HepG2 (cell line): ENCODE measurements around the gene TTLL8. TPM values are rescaled to one million over a fixed set of nuclear protein-coding genes. Genes with fewer than 3 reads are reported as not detected.

Source experiments
- ARNTL ChIP-seq: sonication (generic); formaldehyde crosslinking; IDR thresholded peaks from 2 replicates; pipeline ENCODE4 v1.4.0; 2020; ENCODE audit warnings: mild to moderate bottlenecking, missing genetic modification reagents
- ATF6 ChIP-seq: sonication (generic); formaldehyde crosslinking; conservative IDR thresholded peaks from 2 replicates; pipeline ENCODE4 v1.4.0; 2020; ENCODE audit warnings: missing genetic modification reagents
- CAMTA2 ChIP-seq: sonication (generic); formaldehyde crosslinking; IDR thresholded peaks from 2 replicates; pipeline ENCODE4 v1.4.0; 2020; ENCODE audit warnings: mild to moderate bottlenecking, missing genetic modification reagents, borderline replicate concordance
- CBX1 ChIP-seq: IDR thresholded peaks from one replicate; pipeline ENCODE4 v1.6.1; 2016; ENCODE audit warnings: antibody characterized with exemption, low read depth
- CHD2 ChIP-seq: IDR thresholded peaks from 2 replicates; pipeline ENCODE4 v1.6.1; 2011; ENCODE audit warnings: low read depth, low read length, improper control_type of control experiment
- HMGA1 ChIP-seq: sonication (generic); formaldehyde crosslinking; conservative IDR thresholded peaks from 2 replicates; pipeline ENCODE4 v1.4.0; 2020; ENCODE audit warnings: missing genetic modification reagents
- HNRNPL ChIP-seq: fragments of 200-400 bp; formaldehyde crosslinking; IDR thresholded peaks from 2 replicates; pipeline ENCODE4 v1.6.1; 2017; ENCODE audit warnings: mild to moderate bottlenecking, low read depth, low read length
- MAF1 ChIP-seq: sonication (generic); formaldehyde crosslinking; IDR thresholded peaks from 2 replicates; pipeline ENCODE4 v1.5.0; 2020; ENCODE audit warnings: missing genetic modification reagents, borderline replicate concordance
- NFKBIZ ChIP-seq: IDR thresholded peaks from 2 replicates; pipeline ENCODE4 v1.6.1; 2018; ENCODE audit warnings: missing genetic modification reagents, missing compliant biosample characterization
- REPIN1 ChIP-seq: sonication (generic); formaldehyde crosslinking; IDR thresholded peaks from 2 replicates; pipeline ENCODE4 v1.8.0; 2022; ENCODE audit warnings: missing genetic modification reagents, low read depth, mild to moderate bottlenecking, borderline replicate concordance
- SRSF1 ChIP-seq: fragments of 200-400 bp; formaldehyde crosslinking; optimal IDR thresholded peaks from 2 replicates; pipeline ENCODE3; 2017; ENCODE audit warnings: mild to moderate bottlenecking, low read depth, low read length, moderate library complexity
- TCF7 ChIP-seq: sonication (generic); IDR thresholded peaks from 2 replicates; pipeline ENCODE4 v1.6.1; 2016; ENCODE audit warnings: antibody characterized with exemption, low read depth
- ZBTB1 ChIP-seq: sonication (generic); formaldehyde crosslinking; IDR thresholded peaks from 2 replicates; pipeline ENCODE4 v1.4.0; 2020; ENCODE audit warnings: missing genetic modification reagents, borderline replicate concordance
- ZNF318 ChIP-seq: sonication (generic); formaldehyde crosslinking; IDR thresholded peaks from 2 replicates; pipeline ENCODE4 v1.4.0; 2020; ENCODE audit warnings: mild to moderate bottlenecking, missing genetic modification reagents
- ZNF546 ChIP-seq: sonication (generic); formaldehyde crosslinking; conservative IDR thresholded peaks from 2 replicates; pipeline ENCODE4 v1.8.1; 2023; ENCODE audit warnings: mild to moderate bottlenecking, missing genetic modification reagents
- ZNF547 ChIP-seq: sonication (generic); formaldehyde crosslinking; IDR thresholded peaks from 2 replicates; pipeline ENCODE4 v1.5.1; 2020; ENCODE audit warnings: mild to moderate bottlenecking, missing genetic modification reagents
- ZNF569 ChIP-seq: sonication (generic); formaldehyde crosslinking; IDR thresholded peaks from 2 replicates; pipeline ENCODE4 v1.5.0; 2020; ENCODE audit warnings: mild to moderate bottlenecking, missing genetic modification reagents, moderate library complexity, borderline replicate concordance
- polyA plus RNA-seq, 8 experiments: library from polyadenylated mRNA; depleted of rRNA in 3 of 8; stranded (reverse) in 7 of 8; unstranded in 1 of 8; fragments of >200 nt; fragmentation: Illumina TruSeq in 4 of 8; extraction: Trizol in 4 of 8; gene quantifications; 2 replicates each; pipeline versions ENCODE4 v1.2.1 to v1.2.3, GENCODE V29; 2011 to 2016; ENCODE audit warnings: low read depth in 4 of 8, missing spikeins in 1 of 8, mixed read lengths in 1 of 8; ENCODE audit not compliant: insufficient read depth in 1 of 8
- total RNA-seq, 5 experiments: library from RNA; depleted of rRNA; stranded (reverse); fragments of >200 nt; fragmentation: Illumina TruSeq; extraction: Trizol; gene quantifications; 2 replicates each; pipeline ENCODE4 v1.2.3, GENCODE V29; 2016; ENCODE audit warnings: low read depth in 1 of 5
- TF ChIP-seq, protein P1 (sequence below): sonication (generic); formaldehyde crosslinking; IDR thresholded peaks from 2 replicates; pipeline ENCODE4 v1.8.1; 2022; ENCODE audit warnings: mild to moderate bottlenecking, missing genetic modification reagents

The TTLL8 gene
- total and polyA plus RNA-seq, 2 of the 13 experiments (the other 11 are each of a cell fraction or from before 2014, with no cell fraction given): not detected

GRCh38 chr22:49970528-49971231 lies 87.4 kb downstream of the TTLL8 start (continued):
- TF ChIP-seq, protein P1, sequence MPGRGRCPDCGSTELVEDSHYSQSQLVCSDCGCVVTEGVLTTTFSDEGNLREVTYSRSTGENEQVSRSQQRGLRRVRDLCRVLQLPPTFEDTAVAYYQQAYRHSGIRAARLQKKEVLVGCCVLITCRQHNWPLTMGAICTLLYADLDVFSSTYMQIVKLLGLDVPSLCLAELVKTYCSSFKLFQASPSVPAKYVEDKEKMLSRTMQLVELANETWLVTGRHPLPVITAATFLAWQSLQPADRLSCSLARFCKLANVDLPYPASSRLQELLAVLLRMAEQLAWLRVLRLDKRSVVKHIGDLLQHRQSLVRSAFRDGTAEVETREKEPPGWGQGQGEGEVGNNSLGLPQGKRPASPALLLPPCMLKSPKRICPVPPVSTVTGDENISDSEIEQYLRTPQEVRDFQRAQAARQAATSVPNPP: no peak
- TF ChIP-seq REPIN1 (CRISPR knock-in tag): no peak
- peak; percentile 67; the same call in 1 of the 2 replicates for TF ChIP-seq CHD2
- TF ChIP-seq ARNTL (CRISPR knock-in tag): peak; percentile 99
- no peak for TF ChIP-seq CAMTA2 (CRISPR knock-in tag)
- peak; percentile 53; the same call in 1 of the 2 replicates for TF ChIP-seq MAF1 (CRISPR knock-in tag)
- peak; percentile 92 for TF ChIP-seq HNRNPL
- peak; percentile 66; the same call in 1 of the 2 replicates for TF ChIP-seq ZNF547 (CRISPR knock-in tag)
- no peak for TF ChIP-seq HMGA1
- no peak; the same call in 1 of the 2 replicates for TF ChIP-seq ZNF318
- TF ChIP-seq NFKBIZ (CRISPR knock-in tag): no peak
- no peak for TF ChIP-seq ZBTB1 (CRISPR knock-in tag)
- TF ChIP-seq CBX1: no peak
- no peak for TF ChIP-seq TCF7
- peak; percentile 64 for TF ChIP-seq SRSF1
- TF ChIP-seq ZNF546 (CRISPR knock-in tag): no peak
- TF ChIP-seq ZNF569 (CRISPR knock-in tag): no peak
- no peak for TF ChIP-seq ATF6
